Fibroblast of mammary gland (primary cell): ENCODE results near the gene C14orf119.

Experiments
- DNase-seq: peaks from one replicate; pipeline ENCODE4 v3.0.0-alpha.2; 2010; ENCODE audit warnings: low read depth
- H3K4me3 ChIP-seq: 2 replicates; pipeline ENCODE4 v1.5.1; 2011; ENCODE audit warnings: low read depth, mild to moderate bottlenecking, low read length, moderate library complexity; ENCODE audit not compliant: control insufficient read depth
- TF ChIP-seq, protein P1 (sequence below): conservative IDR thresholded peaks from 2 replicates; pipeline ENCODE4 v1.5.1; 2011; ENCODE audit warnings: low read depth, low read length, inconsistent platforms; ENCODE audit not compliant: control insufficient read depth, insufficient read depth

The C14orf119 gene

DNA sequence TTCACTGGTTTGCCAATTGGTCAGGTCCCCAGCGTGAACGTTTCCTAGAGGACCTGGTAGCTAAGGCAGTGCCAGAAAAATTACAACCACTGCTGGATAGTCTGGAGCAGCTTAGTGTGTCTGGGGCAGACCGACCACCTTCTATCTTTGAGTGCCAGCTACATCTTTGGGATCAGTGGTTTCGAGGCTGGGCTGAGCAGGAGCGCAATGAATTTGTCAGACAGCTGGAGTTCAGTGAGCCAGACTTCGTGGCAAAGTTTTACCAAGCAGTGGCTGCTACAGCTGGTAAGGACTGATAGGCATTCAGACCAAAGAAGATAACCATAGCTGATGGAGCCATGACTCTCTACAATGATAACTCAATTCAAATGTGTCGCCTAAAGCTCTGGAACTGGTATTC, 2.5 kb downstream of the C14orf119 start:
- no peak for DNase-seq
- H3K4me3 ChIP-seq = no peak overlapping the region
- TF ChIP-seq, protein P1, sequence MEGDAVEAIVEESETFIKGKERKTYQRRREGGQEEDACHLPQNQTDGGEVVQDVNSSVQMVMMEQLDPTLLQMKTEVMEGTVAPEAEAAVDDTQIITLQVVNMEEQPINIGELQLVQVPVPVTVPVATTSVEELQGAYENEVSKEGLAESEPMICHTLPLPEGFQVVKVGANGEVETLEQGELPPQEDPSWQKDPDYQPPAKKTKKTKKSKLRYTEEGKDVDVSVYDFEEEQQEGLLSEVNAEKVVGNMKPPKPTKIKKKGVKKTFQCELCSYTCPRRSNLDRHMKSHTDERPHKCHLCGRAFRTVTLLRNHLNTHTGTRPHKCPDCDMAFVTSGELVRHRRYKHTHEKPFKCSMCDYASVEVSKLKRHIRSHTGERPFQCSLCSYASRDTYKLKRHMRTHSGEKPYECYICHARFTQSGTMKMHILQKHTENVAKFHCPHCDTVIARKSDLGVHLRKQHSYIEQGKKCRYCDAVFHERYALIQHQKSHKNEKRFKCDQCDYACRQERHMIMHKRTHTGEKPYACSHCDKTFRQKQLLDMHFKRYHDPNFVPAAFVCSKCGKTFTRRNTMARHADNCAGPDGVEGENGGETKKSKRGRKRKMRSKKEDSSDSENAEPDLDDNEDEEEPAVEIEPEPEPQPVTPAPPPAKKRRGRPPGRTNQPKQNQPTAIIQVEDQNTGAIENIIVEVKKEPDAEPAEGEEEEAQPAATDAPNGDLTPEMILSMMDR = no peak

- no peak overlapping the region for H3K4me3 ChIP-seq
- no peak for DNase-seq
- TF ChIP-seq, protein P1 = no peak
These were observed 4.0 kb downstream of the C14orf119 start for GRCh38 chr14:23099212-23099861.

DNA sequence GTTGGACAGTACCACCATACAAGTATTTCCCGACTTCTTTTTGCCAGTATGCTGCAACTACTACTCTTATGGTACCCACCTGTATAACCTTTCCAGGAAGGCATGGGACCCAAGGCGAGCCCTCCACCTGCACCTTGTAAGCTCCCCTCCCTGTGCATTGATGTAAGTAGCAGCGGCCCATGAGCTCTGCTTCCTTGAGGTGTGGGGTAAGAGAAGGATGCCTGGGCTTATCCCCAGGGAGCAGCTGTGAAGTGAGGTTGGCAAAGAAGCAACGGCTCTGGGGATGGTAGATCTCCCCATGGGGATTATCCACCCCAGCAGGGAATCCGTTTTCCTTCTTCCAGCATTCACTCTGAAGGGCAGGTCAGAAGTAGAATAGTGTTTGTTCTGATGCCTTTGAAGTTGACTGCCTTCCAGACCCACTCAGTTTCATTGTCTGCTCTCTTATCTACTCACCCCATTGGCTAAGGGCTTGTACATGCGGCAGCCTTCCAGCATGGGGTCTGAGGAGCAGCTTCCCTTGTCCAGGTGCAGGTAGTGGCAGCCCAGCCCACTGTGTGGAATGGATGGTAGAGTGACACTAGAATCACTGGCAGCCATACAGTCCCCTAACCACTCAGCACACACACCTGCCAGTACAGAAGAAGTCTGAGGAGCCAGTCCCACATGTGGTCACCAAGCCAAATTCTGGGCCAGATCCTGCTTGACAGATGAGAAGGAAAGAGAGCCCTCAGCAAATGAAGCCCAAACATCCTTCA, 6.1 kb downstream of the C14orf119 start:
- DNase-seq = no peak
- no peak overlapping the region for H3K4me3 ChIP-seq
- TF ChIP-seq, protein P1 = no peak

DNA sequence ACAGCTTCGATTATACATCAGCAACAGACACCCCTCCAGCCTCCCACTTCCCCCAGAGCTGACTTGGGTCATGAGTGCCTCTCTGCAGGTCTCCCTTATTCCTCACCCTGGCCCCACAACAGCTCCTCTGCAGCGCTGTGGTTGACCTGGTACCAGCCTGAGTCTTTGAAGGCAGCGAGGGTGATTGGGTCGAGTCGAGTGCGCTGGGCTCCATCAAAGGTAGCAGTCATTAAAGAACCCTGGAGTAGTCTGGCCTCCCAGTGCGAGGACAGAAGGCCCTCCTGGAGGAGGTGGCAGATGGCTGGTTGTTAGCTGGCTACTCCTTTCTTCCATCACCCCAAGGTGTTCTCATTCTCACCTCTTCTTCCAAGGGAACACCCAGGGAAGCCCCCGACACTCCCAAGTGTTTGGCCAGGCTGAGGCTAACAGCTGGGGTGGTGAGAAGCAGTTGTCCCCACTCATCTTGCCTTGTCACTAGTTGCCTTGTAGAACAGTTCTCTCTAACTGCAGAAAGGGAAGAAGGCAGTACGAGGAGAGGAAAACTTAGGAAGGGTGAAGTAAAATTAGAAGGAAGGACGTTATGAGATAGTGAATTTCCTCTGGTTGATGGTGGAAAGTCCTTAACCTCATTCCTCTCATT, 6.8 kb downstream of the C14orf119 start:
- H3K4me3 ChIP-seq = no peak overlapping the region
- TF ChIP-seq, protein P1 = no peak
- DNase-seq = no peak

DNA sequence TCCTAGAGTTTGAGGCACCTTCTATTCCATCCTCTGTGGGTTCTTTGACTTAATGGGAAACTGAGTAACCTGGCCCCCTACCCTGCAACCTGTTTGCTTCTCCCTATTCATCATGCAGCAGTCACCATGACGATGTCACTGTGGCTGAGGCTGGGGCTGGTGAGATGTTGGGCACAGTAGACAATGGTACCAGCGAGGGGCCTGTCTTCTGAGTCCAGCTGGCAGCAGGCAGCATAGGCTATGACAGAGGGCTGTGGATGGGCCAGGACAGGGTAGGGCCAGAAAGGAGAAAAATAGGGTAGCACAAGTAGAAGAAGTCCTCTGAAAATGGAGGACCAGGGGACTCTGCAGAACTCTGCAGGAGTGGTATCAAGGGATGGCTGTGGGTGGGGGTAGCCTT, 7.5 kb downstream of the C14orf119 start:
- TF ChIP-seq, protein P1 = no peak
- H3K4me3 ChIP-seq = no peak overlapping the region
- DNase-seq = no peak

- DNase-seq = no peak
- TF ChIP-seq, protein P1 = no peak
These were observed 8.3 kb downstream of the C14orf119 start for GRCh38 chr14:23103581-23103980.

More at GRCh38 chr14:23103581-23103980, 8.3 kb downstream of the C14orf119 start:
- H3K4me3 ChIP-seq = no peak overlapping the region
